K562 (cell line): ENCODE data around the gene UNC5B. TPM values are rescaled to one million over a fixed set of nuclear protein-coding genes. Genes with fewer than 3 reads are reported as not detected.

Experiments
- ATAC-seq: fragments of 200-7000 bp; cut with Tn5 transposase; 3 replicates; pipeline ENCODE4 v1.9.1; 2020; ENCODE audit warnings: moderate library complexity
- BruUV-seq: library from RNA; stranded (reverse); fragments of 400-500 nt; replicated peaks from 2 replicates; lab custom pipeline; 2021; lab: Mats Ljungman, UMichigan
- CTCF ChIA-PET: fragments of 300-600 bp; formaldehyde crosslinking; extraction: SDS; loops from one replicate; lab custom pipeline; 2021; ENCODE audit warnings: low intra/inter-chr PET ratio; lab: Yijun Ruan, JAX
- POLR2A ChIA-PET: fragments of 300-600, 350-650 bp; sonication (Branson Sonifier 250); formaldehyde crosslinking; extraction: SDS; loops from one replicate; lab custom pipeline; 2021; ENCODE audit warnings: antibody characterized with exemption, inconsistent platforms; lab: Yijun Ruan, JAX
- DNase-seq, 4 experiments: peaks; one replicate each; pipeline versions ENCODE4 v3.0.0 to v3.0.0-alpha.2; 2011 to 2018; ENCODE audit warnings: low spot score in 3 of 4, mixed read lengths in 3 of 4; ENCODE audit errors: extremely low read depth in 1 of 4
- FAIRE-seq: peaks from 2 replicates; lab custom pipeline; 2011; peaks lifted over from hg19 to GRCh38; lab: Jason Lieb, UNC
- H2AFZ ChIP-seq: 2 replicates; pipeline ENCODE4 v1.6.0; 2011; ENCODE audit warnings: low read depth, low read length, control low read depth, inconsistent platforms
- H3K27ac ChIP-seq: fragments of 200-600 bp; 3 replicates; pipeline ENCODE4 v1.8.0; 2011; ENCODE audit warnings: low read depth, mild to moderate bottlenecking, control low read depth, inconsistent platforms, low read length, moderate library complexity, mixed read lengths; ENCODE audit errors: extremely low read depth
- H3K27me3 ChIP-seq, 2 experiments: fragments of 300-600 bp in 1 of 2; 2 replicates in 1 of 2; 3 replicates in 1 of 2; pipeline versions ENCODE4 v1.6.0 to v1.8.0; 2011; ENCODE audit warnings: inconsistent platforms in 2 of 2, low read length in 2 of 2, mild to moderate bottlenecking in 1 of 2, mixed read lengths in 1 of 2, moderate library complexity in 1 of 2; ENCODE audit not compliant: control insufficient read depth in 2 of 2, insufficient read depth in 2 of 2
- H3K36me3 ChIP-seq: fragments of 300-600 bp; 3 replicates; pipeline ENCODE4 v1.8.0; 2011; ENCODE audit warnings: mild to moderate bottlenecking, low read length, inconsistent platforms; ENCODE audit not compliant: control insufficient read depth, insufficient read depth
- H3K4me1 ChIP-seq, 2 experiments: fragments of 200-600 bp in 1 of 2; replicated peaks in 1 of 2; 2 replicates in 1 of 2; 3 replicates in 1 of 2; pipeline versions ENCODE4 v1.5.1 to v1.8.0; 2011; ENCODE audit warnings: inconsistent platforms in 2 of 2, low read length in 2 of 2, mild to moderate bottlenecking in 1 of 2, mixed read lengths in 1 of 2, moderate library complexity in 1 of 2; ENCODE audit not compliant: control insufficient read depth in 2 of 2, insufficient read depth in 2 of 2
- H3K4me2 ChIP-seq: 2 replicates; pipeline ENCODE4 v1.6.1; 2011; ENCODE audit warnings: low read length, control low read depth, inconsistent platforms, mixed read lengths; ENCODE audit not compliant: insufficient read depth
- H3K4me3 ChIP-seq: fragments of 200-600 bp; sonication (generic), shearing (Covaris generic); 2 replicates; pipeline ENCODE4 v1.5.1; 2016; ENCODE audit warnings: control low read depth, inconsistent platforms
- H3K79me2 ChIP-seq: fragments of 200-600 bp; 3 replicates; pipeline ENCODE4 v1.8.0; 2011; ENCODE audit warnings: low read length, inconsistent platforms; ENCODE audit not compliant: control insufficient read depth, insufficient read depth
- H3K9ac ChIP-seq, 2 experiments: 2 replicates each; pipeline versions ENCODE4 v1.6.0 to v1.6.1; 2011; ENCODE audit warnings: low read depth in 2 of 2, low read length in 2 of 2, control low read depth in 1 of 2, inconsistent platforms in 1 of 2, mild to moderate bottlenecking in 1 of 2, mixed read lengths in 1 of 2; ENCODE audit not compliant: insufficient read depth in 1 of 2
- H3K9me1 ChIP-seq: one replicate; pipeline ENCODE4 v1.6.0; 2011; ENCODE audit warnings: inconsistent platforms, mild to moderate bottlenecking, low read length, moderate library complexity; ENCODE audit not compliant: control insufficient read depth, insufficient read depth
- H3K9me3 ChIP-seq: replicated peaks from 2 replicates; pipeline ENCODE4 v1.5.1; 2011; ENCODE audit warnings: low read depth, low read length, inconsistent platforms; ENCODE audit not compliant: control insufficient read depth, insufficient read depth
- H4K20me1 ChIP-seq: replicated peaks from 2 replicates; pipeline ENCODE4 v1.6.1; 2011; ENCODE audit warnings: low read length, inconsistent platforms, mixed read lengths; ENCODE audit not compliant: control insufficient read depth, insufficient read depth
- BRD9 ChIP-seq: fragments of 450-650 bp; IDR thresholded peaks from 2 replicates; pipeline ENCODE4 v1.6.1; 2018; ENCODE audit warnings: low read depth; ENCODE audit not compliant: partially characterized antibody
- KAT8 ChIP-seq: fragments of 450-650 bp; IDR thresholded peaks from 2 replicates; pipeline ENCODE4 v1.6.1; 2016; ENCODE audit warnings: low read depth, mild to moderate bottlenecking
- KLF1 ChIP-seq: fragments of 450-650 bp; IDR thresholded peaks from 2 replicates; pipeline ENCODE4 v1.6.1; 2016; ENCODE audit warnings: missing genetic modification characterization, missing compliant biosample characterization
- MAFG ChIP-seq: fragments of 450-650 bp; conservative IDR thresholded peaks from 2 replicates; pipeline ENCODE4 v1.6.1; 2016; ENCODE audit warnings: missing genetic modification characterization, missing compliant biosample characterization
- NONO ChIP-seq, 2 experiments: fragments of 200-400 bp in 1 of 2; fragments of 450-650 bp in 1 of 2; formaldehyde crosslinking in 1 of 2; IDR thresholded peaks; 2 replicates each; pipeline ENCODE4 v1.6.1; 2017; ENCODE audit warnings: low read depth in 2 of 2, mild to moderate bottlenecking in 2 of 2, moderate library complexity in 2 of 2, low read length in 1 of 2
- PCBP2 ChIP-seq: fragments of 200-400 bp; formaldehyde crosslinking; IDR thresholded peaks from 2 replicates; pipeline ENCODE4 v1.6.1; 2018; ENCODE audit warnings: low read length, low read depth, mild to moderate bottlenecking, moderate library complexity; ENCODE audit not compliant: poor library complexity, severe bottlenecking
- YBX1 ChIP-seq: fragments of 450-650 bp; IDR thresholded peaks from 2 replicates; pipeline ENCODE4 v1.7.1; 2016; ENCODE audit warnings: mild to moderate bottlenecking
- ZFP1 ChIP-seq: fragments of 450-650 bp; formaldehyde crosslinking; IDR thresholded peaks from 2 replicates; pipeline ENCODE4 v1.4.0; 2020; ENCODE audit warnings: mild to moderate bottlenecking, mixed read lengths
- ZNF3 ChIP-seq: fragments of 250-450 bp; sonication (Bioruptor Pico); IDR thresholded peaks from 2 replicates; pipeline ENCODE4 v1.5.0; 2021; ENCODE audit warnings: mild to moderate bottlenecking, moderate library complexity
- WGBS: fragments of 100-300 bp; shearing (Covaris generic); methylation state at CpG from one replicate; pipeline ENCODE4 v1.1.6; 2016; ENCODE audit warnings: low coverage, mixed read lengths; ENCODE audit not compliant: insufficient coverage; ENCODE audit errors: missing lambda C conversion rate; 5-methylcytosine and 5-hydroxymethylcytosine counted together
- in situ Hi-C: fragments of 300-500 bp; cut with MboI; formaldehyde crosslinking; loops from 4 replicates; pipeline ENCODE4 v1.15.0; 2018; ENCODE audit warnings: inconsistent platforms, mixed read lengths
- intact Hi-C: fragments of 100-400 bp; cut with micrococcal nuclease; formaldehyde crosslinking; loops from 2 replicates; pipeline ENCODE4 v1.14.2; 2022
- polyA plus RNA-seq, 8 experiments: library from polyadenylated mRNA; depleted of rRNA in 4 of 8; stranded (reverse) in 5 of 8; unstranded in 3 of 8; fragments of >200 nt; fragmentation: Nextera tagmentation in 2 of 8; fragmentation: Illumina TruSeq in 1 of 8; extraction: Ambion mirVana in 2 of 8; extraction: Trizol in 1 of 8; gene quantifications; 2 replicates each; pipeline versions ENCODE4 v1.2.1 to v1.2.3, GENCODE V29; 2011 to 2014; ENCODE audit warnings: inconsistent platforms in 1 of 8, missing spikeins in 1 of 8
- total RNA-seq, 7 experiments: library from RNA; depleted of rRNA in 6 of 7; stranded (reverse); fragments of >200 nt in 6 of 7; fragmentation: Illumina TruSeq in 2 of 7; extraction: Trizol in 2 of 7; gene quantifications; 2 replicates each; pipeline versions ENCODE4 v1.2.1 to v1.2.3, GENCODE V29; 2011 to 2021; ENCODE audit warnings: low replicate concordance in 1 of 7

Gene UNC5B
- total and polyA plus RNA-seq, 9 of the 15 experiments (the other 6 are each of a cell fraction or from before 2014, with no cell fraction given): 0.10 to 8.4 (median 2.1) TPM

GRCh38 chr10:71348850-71349249 lies 136.5 kb downstream of the UNC5B start:
- H3K27ac ChIP-seq: no peak overlapping the region
- no peak for FAIRE-seq
- H4K20me1 ChIP-seq: no peaks in the 10 kb centered on the region; the same call in 1 of the 2 replicates
- no peaks in the 10 kb centered on the region for H3K36me3 ChIP-seq
- H3K9me1 ChIP-seq: no peaks in the 10 kb centered on the region
- H3K9ac ChIP-seq: no peak overlapping the region
- no peak for ATAC-seq
- no peaks in the 10 kb centered on the region for H3K9me3 ChIP-seq
- intact Hi-C loops (no loop called here), in situ Hi-C loops (no loop called here)
- ChIA-PET POLR2A (interaction anchor here (0.6 to 2.0 kb wide), 4 partner anchors 9 to 1730 kb away, joined by 3 to 7 read pairs (median 6); no protein-coding TSS in a partner anchor), CTCF (no interaction called here)
- H3K4me3 ChIP-seq: no peak overlapping the region
- no peak overlapping the region for H2AFZ ChIP-seq
- no TSS peak for BruUV-seq
- no peak overlapping the region for H3K4me2 ChIP-seq
- 75% methylated on average over 1 of the region's 1 CpG for WGBS
- no peak for DNase-seq
- H3K4me1 ChIP-seq: peaks cover 11 to 16% of the 10 kb centered on the region in 2 experiments
- no peaks in the 10 kb centered on the region for H3K27me3 ChIP-seq
- no peaks in the 10 kb centered on the region for H3K79me2 ChIP-seq
- TF ChIP-seq KAT8: no peak
- TF ChIP-seq YBX1: no peak
- TF ChIP-seq PCBP2: no peak
- TF ChIP-seq BRD9: no peak
- no peak for TF ChIP-seq NONO (IDR thresholded peaks at IDR 0.05; ENCODE audit: low read depth in 2 of 2, low read length in 1 of 2)
- no peak for TF ChIP-seq ZNF3
- no peak for TF ChIP-seq MAFG (tag)
- TF ChIP-seq KLF1 (tag): no peak
- no peak for TF ChIP-seq ZFP1 (CRISPR knock-in tag)
